Measurements from ENCODE around the gene SASH1. TPM values are rescaled to one million over a fixed set of nuclear protein-coding genes. Genes with fewer than 3 reads are reported as not detected.

Gene SASH1
- total and polyA plus RNA-seq, 2 of the 8 experiments (the other 6 are each of a cell fraction or from before 2014, with no cell fraction given), result 6.0 to 20.2 TPM

DNA sequence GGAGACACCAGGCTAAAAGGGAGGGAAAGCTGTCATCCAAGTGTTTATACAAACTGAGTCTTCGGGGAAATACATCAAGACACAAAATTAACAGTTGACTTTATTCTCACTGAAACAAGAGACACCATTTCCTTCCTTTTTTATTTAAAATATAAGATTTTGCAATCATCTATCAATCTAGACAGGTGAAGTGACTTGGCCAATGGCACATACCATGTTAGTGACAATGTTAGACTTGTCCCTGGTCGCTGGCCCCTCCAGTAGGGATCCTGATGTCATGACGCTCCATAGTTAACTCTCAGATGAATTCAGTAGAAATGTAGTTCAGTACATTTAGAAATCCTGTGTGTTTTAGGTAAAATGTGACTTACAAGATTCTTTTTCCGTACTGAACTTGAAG, 2.9 kb downstream of the SASH1 start (continued):
- no peak for TF ChIP-seq FOSL1 (IDR thresholded peaks at IDR 0.05; ENCODE audit: insufficient read depth, low read depth, low read length)
- TF ChIP-seq TAF1 (IDR thresholded peaks at IDR 0.05; ENCODE audit: low read depth, low read length), result no peak
- no peak for TF ChIP-seq SUZ12 (IDR thresholded peaks at IDR 0.05; ENCODE audit: low read length)

All from H1 (cell line).